Stimulated activated naive CD8-positive, alpha-beta T cell treated with anti-CD3 and anti-CD28 coated beads, Interleukin-15, amount 100 ng/mL, for 72 hours (primary cell): Measurements from ENCODE around the gene SESN1.
"Not testable (repeated sequence)": the region's sequence is repeated elsewhere in the genome, so short reads cannot be mapped to it uniquely, and the experiment has no call there.

Experiments used
- ATAC-seq: fragments of 150-1000 bp; cut with Tn5 transposase; 2 replicates; pipeline ENCODE4 v1.10.0; 2021; ENCODE audit warnings: mild to moderate bottlenecking, moderate library complexity
- DNase-seq, 2 donors: peaks; one replicate each; pipeline ENCODE4 v3.0.0; 2021 to 2022
- H3K27ac Mint-ChIP-seq, 2 donors: one replicate each; pipeline ENCODE4 v1.8.0; 2022; ENCODE audit warnings: mild to moderate bottlenecking in 2 of 2, mixed read lengths in 2 of 2, moderate library complexity in 2 of 2
- H3K27me3 Mint-ChIP-seq: one replicate; pipeline ENCODE4 v1.8.0; 2022; ENCODE audit warnings: mixed read lengths
- H3K4me1 Mint-ChIP-seq: one replicate; pipeline ENCODE4 v1.8.0; 2022; ENCODE audit warnings: mild to moderate bottlenecking, mixed read lengths
- H3K4me3 Mint-ChIP-seq, 2 donors: one replicate each; pipeline ENCODE4 v1.8.0; 2022; ENCODE audit warnings: mild to moderate bottlenecking in 2 of 2, mixed read lengths in 2 of 2, moderate library complexity in 1 of 2
- H3K9me3 Mint-ChIP-seq, 2 donors: one replicate each; pipeline ENCODE4 v1.8.0; 2022; ENCODE audit warnings: mixed read lengths in 2 of 2

SESN1 gene

DNA sequence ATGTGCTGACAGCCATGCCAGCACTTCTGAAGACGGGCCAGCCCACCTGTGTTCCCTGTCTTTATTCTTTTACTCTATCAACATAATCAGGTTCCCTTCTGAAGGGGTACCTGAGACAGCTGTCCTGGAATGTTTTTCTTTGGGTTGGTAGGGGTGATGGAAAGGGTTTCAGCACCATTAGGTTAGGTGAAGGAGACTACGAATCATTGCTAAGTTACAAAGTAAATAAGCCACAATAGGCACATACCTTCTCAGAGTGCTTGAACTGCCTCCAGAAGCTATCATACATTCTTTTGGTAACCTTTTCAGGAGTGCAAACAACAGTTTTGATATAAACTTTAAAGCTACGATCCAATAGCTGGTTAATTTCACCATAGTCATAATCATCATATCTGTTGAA, 106.3 kb downstream of the SESN1 start:
- Mint-ChIP-seq H3K27me3 (no peaks in the 10 kb centered on the region), H3K27ac (no peak overlapping the region), H3K4me1 (no peaks in the 10 kb centered on the region), H3K4me3 (no peak overlapping the region), H3K9me3 (no peaks in the 10 kb centered on the region)
- DNase-seq = no peak
- ATAC-seq = no peak

DNA sequence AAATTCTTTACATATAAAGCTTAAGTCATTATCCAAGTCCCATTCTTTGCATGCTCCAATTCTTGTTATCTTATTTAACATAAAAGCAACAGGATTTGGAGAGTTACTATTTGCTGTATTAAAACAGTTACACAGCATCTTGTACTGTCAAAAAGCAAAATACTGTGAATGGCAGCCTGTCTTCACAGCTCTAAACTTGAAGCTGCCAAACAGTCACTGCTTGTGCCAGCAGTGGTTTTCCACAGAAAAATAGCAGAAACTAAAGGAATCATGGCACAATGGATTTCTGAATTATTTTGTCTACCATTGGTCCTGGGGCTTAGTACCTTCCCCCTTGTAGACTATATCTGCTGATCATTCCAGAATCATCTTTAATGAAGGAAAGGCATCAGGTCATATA, 107.5 kb downstream of the SESN1 start:
- DNase-seq (no peak), ATAC-seq (no peak)
- Mint-ChIP-seq H3K4me3 (no peak overlapping the region), H3K27ac (no peak overlapping the region), H3K27me3 (no peaks in the 10 kb centered on the region), H3K4me1 (no peaks in the 10 kb centered on the region), H3K9me3 (no peaks in the 10 kb centered on the region)

DNA sequence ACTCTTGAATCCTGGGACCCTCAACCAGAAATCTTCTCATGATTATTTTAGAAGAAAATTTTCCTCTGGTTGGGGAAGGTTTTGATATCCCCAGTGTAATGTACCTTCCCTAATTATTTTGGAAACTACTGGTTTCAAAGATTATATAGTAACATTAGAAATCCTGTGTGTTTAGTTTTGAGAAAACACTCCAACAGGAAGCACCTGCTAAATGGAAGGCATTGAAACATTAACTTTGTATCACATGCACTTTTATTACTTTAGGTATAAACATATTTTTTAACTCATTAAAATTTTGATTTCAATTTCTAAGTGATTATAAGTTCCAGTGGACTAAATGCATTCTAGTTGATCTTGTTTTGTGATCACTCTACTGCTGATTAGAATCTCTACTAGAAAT, 109.3 kb downstream of the SESN1 start:
- no peaks in the 10 kb centered on the region for H3K4me1 Mint-ChIP-seq
- H3K27ac Mint-ChIP-seq = no peak overlapping the region
- no peaks in the 10 kb centered on the region for H3K27me3 Mint-ChIP-seq
- no peak overlapping the region for H3K4me3 Mint-ChIP-seq
- ATAC-seq (no peak), DNase-seq (no peak)
- H3K9me3 Mint-ChIP-seq = peaks cover 6 to 10% of the 10 kb centered on the region in 2 donors

DNA sequence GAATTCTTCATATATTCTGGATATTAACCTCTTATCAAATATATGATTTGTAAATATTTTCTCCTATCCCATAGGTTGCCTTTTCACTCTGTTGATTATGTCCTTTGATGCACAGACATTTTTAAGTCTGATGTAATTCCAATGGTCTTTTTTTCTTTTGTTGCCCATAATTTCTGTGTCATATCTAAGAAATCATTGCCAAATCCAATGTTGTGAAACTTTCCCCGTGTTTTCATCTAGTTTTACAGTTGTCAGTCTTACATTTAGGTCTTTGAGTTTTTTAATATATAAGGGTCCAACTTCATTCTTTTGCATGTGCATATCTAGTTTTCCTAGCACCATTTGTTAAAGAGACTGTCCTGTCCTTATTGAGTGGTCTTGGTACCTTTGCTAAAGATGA, 111.5 kb downstream of the SESN1 start:
- ATAC-seq (no peak), DNase-seq (no peak)
- no peaks in the 10 kb centered on the region for H3K4me1 Mint-ChIP-seq
- H3K27ac Mint-ChIP-seq = no peak overlapping the region
- no peak overlapping the region for H3K4me3 Mint-ChIP-seq
- H3K9me3 Mint-ChIP-seq = peaks cover 22 to 30% of the 10 kb centered on the region in 2 donors
- H3K27me3 Mint-ChIP-seq = no peaks in the 10 kb centered on the region

DNA sequence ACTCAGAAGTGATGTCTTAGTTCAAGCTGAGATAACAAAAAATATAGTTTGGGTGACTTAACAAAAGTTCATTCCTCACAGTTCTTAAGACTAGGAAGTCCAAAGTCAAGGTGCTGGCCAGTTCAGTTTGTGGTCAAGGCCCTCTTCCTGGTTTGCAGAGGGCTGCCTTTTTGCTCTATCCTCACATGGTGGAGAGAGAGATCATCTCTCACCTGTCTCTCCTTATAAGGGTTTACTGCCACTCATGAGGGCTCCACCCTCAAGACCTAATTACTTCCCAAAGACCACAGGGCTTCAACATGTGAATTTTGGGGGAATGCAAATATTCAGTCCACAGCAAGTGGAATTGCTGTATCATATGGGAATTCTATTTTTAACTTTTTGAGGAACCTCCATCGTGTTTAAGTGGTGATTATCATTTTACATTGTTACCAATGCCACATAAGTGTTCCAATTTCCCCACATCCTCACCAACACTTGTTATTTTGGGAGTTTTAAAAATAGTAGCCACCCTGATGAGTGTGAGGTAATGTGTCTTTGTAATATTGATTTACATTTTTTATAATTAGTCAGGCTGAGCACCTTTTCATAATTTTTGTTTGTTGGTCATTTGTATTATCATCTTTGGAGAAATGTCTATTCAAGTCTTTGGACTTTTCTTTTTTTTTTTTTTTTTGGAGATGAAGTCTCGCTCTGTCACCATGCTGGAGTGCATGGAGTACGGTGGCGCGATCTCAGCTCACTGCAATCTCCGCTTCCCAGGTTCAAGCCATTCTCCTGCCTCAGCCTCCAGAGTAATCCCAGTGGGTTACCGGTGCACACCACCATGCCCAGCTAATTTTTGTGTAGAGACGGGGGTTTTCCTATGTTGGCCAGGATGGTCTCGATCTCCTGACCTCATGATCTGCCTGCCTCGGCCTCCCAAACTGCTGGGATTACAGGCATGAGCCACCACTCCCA, 112.2 kb downstream of the SESN1 start:
- no peak for DNase-seq
- Mint-ChIP-seq H3K9me3 (peaks cover 27 to 37% of the 10 kb centered on the region in 2 donors), H3K27me3 (no peaks in the 10 kb centered on the region), H3K4me1 (no peaks in the 10 kb centered on the region), H3K27ac (no peak overlapping the region), H3K4me3 (no peak overlapping the region)
- no peak for ATAC-seq

DNA sequence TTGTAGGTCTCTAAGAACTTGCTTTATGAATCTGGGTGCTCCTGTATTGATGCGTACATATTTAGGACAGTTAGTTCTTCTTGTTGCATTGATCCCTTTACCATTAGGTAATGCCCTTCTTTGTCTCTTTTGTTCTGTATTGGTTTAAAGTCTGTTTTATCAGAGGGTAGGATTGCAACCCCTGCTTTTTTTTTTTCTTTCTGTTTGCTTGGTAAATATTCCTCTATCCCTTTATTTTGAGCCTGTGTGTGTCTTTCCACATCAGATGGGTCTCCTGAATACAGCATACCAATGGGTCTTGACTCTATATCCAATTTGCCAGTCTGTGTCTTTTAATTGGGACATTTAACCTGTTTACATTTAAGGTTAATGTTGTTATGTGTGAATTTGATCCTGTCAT, 116.0 kb downstream of the SESN1 start:
- ATAC-seq = not testable (repeated sequence)

DNA sequence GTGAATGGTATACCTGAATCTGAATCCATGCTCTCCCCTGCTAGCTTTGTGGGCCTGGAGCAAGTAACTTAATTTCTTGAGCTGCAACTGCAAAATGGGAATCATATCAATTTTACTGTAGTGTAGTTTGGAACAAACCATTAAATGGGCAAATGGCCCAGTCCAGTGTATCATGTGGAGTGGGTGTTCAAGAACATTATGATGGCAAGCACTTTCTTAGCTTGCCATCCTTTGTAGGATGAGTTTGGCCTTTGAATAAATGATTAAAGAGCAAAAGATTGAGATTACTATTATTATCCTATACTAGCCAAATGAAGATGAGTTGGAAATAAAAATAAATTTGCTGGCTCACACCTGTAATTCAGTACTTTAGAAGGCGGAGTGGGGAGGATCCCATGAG, 120.4 kb downstream of the SESN1 start:
- H3K27ac Mint-ChIP-seq = no peak overlapping the region
- no peak for DNase-seq
- ATAC-seq = no peak
- peaks cover 20 to 27% of the 10 kb centered on the region in 2 donors for H3K9me3 Mint-ChIP-seq
- H3K4me1 Mint-ChIP-seq = no peaks in the 10 kb centered on the region
- H3K4me3 Mint-ChIP-seq = no peak overlapping the region
- no peaks in the 10 kb centered on the region for H3K27me3 Mint-ChIP-seq

More for the DNA sequence above, 116.0 kb downstream of the SESN1 start:
- not testable (repeated sequence) for H3K27ac Mint-ChIP-seq, DNase-seq, H3K4me3 Mint-ChIP-seq, H3K4me1 Mint-ChIP-seq, H3K27me3 Mint-ChIP-seq
- peaks cover 36 to 48% of the 10 kb centered on the region in 2 donors for H3K9me3 Mint-ChIP-seq

DNA sequence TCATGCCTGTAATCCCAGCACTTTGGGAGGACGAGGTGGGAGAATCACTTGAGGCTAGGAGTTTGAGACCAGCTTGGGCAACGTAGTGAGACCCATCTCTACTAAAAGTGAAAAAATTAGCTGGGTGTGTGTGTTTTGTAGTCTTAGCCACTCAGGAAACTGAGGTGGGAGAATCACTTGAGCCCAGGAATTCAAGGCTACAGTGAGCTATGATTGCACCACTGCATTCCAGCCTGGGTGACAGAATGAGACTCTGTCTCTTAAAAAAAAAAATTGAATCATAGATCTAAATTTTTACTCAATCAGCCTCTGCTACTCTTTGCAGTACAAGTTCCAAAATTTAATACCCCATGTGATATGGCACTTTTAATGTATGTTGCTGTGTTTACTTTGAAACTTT, 124.9 kb downstream of the SESN1 start:
- peaks cover 18% of the 10 kb centered on the region for H3K4me1 Mint-ChIP-seq
- DNase-seq (no peak), ATAC-seq (no peak)
- no peak overlapping the region for H3K27ac Mint-ChIP-seq
- no peak overlapping the region for H3K4me3 Mint-ChIP-seq
- H3K27me3 Mint-ChIP-seq = no peaks in the 10 kb centered on the region
- H3K9me3 Mint-ChIP-seq = no peaks in the 10 kb centered on the region

DNA sequence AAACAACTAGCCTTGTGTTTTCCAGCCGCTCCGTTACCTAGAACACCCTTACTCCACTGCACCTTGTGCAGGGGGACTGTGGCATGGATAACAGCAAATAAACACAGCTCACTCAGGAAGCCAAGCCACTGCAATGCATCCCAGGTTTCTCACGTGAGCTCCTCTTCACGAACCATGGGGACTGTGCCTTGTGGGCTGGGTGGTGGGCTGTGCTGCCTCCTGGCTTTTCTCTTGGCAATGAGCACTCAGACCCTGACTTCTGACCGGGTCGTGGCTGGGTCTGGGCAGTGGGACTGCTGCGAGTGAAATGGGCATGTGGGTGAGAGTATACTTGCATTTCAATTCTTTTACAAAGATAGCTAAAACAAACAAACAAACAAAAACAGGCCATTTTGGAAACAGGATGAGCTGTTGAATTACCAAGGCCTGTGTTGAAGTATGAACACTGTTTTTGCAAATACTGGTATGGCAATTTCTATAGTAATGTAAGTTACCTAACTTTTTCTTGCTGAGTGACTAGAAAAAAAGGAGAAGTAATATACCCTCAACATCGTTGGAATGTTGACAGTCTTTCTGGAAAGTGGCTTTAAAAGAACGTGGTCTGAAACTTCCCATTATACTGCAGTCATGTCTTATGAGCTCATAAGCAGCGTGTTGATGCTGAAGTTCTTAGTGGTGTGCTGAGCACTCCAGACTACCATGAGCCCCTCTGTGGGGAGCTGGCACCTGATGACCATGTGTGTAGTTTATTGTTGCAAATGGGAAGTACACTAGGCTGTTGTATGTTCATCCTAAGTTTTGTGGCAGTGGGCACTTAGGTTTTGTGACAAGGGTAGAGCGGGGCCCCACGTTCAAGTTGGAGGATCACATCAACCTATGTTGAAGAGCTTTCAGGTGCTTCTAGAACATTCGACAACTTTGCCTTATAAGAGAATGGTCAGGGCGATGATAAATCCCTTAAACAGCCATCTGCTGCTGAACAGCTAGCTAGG, 126.0 kb downstream of the SESN1 start:
- Mint-ChIP-seq H3K27me3 (no peaks in the 10 kb centered on the region), H3K9me3 (no peaks in the 10 kb centered on the region), H3K4me1 (peaks cover 18% of the 10 kb centered on the region), H3K4me3 (no peak overlapping the region), H3K27ac (no peak overlapping the region)
- DNase-seq (no peak), ATAC-seq (no peak)

DNA sequence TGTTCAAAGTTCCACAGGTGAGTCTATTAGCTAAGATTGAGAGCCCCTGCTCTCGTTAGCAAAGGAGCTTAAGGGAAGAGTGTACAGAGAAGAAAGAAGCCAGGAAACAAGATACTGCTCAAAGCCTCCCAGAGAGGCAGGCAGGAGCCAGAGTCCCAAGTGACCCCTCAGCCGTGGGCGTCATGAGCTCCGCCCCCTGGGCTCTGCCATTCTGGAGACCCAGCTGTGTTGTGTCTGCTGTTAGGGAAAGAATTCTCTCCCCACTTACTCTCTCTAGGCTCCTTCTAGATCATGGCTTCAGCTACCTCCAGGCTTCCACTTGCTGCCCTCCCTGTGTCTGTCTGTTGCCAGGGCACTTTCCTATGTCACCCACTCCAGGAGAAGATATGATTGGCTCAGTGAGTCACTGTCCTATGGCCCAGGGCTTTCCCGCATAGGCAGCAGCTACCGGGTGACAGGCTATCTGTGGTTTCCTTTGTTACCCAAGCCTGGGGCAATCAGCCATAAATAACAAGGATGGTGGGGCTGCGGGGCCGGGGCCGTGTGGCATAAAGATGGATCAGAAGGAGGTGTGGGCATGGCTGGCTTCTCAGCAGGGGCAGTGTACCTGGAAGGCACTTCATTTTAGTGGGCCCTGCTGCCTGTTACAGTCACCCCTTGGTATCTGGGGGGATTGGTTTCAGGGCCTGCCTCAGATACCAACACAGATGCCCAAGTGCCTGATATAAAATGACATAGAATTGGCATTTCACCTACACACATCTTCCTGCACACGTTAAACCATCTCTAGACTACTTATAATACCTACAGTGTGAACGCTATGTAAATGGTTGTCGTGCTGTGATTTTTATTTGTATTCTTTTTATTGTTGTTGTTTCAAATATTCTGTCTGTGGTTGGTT, 127.5 kb downstream of the SESN1 start:
- DNase-seq = peak in 1 of 2 donors; percentile 15
- Mint-ChIP-seq H3K27ac (peak overlapping the region in 1 of 2 donors; percentile 54), H3K9me3 (no peaks in the 10 kb centered on the region), H3K27me3 (no peaks in the 10 kb centered on the region), H3K4me3 (no peak overlapping the region), H3K4me1 (peaks cover 18% of the 10 kb centered on the region)
- peak; percentile 79 for ATAC-seq

DNA sequence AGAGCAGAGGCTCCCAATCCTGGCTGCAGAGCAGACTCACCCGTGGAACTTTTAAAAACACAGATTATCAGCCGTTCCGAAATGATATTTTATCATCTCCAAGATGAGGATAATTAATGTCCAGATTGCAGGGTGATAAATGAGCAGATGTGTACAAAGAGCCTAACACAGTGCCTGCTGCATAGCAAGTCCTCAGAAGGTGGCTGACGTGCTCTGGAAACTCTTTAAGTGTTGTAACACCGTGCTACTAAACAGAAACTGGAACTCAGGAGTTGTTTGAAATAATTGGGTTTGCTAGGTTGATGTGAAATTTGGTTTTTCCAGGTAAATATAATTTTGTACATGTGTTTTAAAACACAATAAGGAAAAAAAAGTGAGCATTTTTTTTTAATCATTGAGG, 128.4 kb downstream of the SESN1 start:
- Mint-ChIP-seq H3K27me3 (no peaks in the 10 kb centered on the region), H3K4me1 (peaks cover 18% of the 10 kb centered on the region), H3K4me3 (no peak overlapping the region), H3K9me3 (no peaks in the 10 kb centered on the region), H3K27ac (no peak overlapping the region)
- DNase-seq (no peak), ATAC-seq (no peak)

DNA sequence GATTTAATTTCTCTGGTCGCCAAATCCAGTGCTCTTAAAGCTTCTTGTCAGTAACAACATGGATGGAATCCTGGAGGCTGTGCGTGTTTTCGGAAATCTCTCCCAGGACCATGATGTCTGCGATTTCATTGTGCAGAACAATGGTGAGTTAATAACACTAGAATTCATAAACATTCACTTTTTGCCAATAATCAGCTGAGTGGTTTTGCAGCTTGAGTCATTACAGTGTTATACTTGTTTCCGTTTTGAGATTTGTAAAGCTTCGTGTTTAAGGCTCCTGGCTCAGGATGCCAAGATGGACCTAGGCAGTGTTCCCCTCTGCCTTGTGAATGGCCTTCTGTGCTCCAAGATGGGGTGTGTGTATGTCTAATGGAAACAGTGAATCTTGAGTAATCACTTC, 132.7 kb downstream of the SESN1 start:
- DNase-seq (no peak), ATAC-seq (no peak)
- Mint-ChIP-seq H3K27ac (no peak overlapping the region), H3K4me3 (no peak overlapping the region), H3K9me3 (no peaks in the 10 kb centered on the region), H3K4me1 (peaks cover 21% of the 10 kb centered on the region), H3K27me3 (no peaks in the 10 kb centered on the region)

DNA sequence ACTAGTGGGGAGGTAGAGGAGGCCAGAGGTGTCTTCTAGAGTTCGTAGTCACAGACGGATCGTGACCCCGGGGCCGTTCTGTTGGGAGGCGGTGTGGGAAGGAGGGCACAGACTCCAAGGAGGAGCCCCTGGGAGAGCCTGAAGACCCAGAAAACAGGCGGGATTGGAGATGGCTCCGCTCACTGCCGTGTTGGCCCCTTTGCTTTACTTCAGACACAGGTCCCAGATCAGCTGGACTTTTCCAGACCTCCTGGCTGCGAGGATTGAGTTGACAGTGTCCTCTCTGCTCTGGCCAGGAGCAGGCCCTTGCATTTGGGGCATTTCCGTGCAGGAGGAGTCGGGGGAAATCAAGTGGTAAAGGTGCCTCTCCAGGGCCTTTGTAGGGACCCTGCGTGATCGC, 133.6 kb downstream of the SESN1 start:
- no peak for ATAC-seq
- no peaks in the 10 kb centered on the region for H3K9me3 Mint-ChIP-seq
- H3K27ac Mint-ChIP-seq = no peak overlapping the region
- DNase-seq = no peak
- H3K4me1 Mint-ChIP-seq = peaks cover 14% of the 10 kb centered on the region
- no peaks in the 10 kb centered on the region for H3K27me3 Mint-ChIP-seq
- no peak overlapping the region for H3K4me3 Mint-ChIP-seq

DNA sequence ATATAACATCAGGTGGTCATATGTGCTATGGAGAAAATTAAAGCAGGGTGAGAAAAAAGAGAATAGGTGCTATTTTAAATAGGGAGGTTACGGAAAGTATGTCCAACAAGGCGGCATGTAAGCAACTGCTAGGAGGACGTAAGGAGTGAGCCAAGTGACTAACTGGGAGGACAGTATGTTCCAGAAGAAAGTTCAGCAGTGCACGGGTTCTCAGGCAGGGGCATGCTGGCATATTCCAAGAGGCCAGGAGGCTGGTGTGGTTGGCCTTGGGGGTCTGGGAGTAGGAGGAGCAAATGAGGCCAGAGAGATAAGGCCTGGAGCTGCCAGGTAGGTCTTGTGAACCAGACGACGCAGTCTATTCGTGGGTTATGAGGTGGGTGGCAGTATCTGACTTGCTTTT, 134.0 kb downstream of the SESN1 start:
- ATAC-seq = no peak
- no peak for DNase-seq
- no peak overlapping the region for H3K4me3 Mint-ChIP-seq
- no peak overlapping the region for H3K27ac Mint-ChIP-seq
- peaks cover 18% of the 10 kb centered on the region for H3K4me1 Mint-ChIP-seq
- no peaks in the 10 kb centered on the region for H3K9me3 Mint-ChIP-seq
- no peaks in the 10 kb centered on the region for H3K27me3 Mint-ChIP-seq

DNA sequence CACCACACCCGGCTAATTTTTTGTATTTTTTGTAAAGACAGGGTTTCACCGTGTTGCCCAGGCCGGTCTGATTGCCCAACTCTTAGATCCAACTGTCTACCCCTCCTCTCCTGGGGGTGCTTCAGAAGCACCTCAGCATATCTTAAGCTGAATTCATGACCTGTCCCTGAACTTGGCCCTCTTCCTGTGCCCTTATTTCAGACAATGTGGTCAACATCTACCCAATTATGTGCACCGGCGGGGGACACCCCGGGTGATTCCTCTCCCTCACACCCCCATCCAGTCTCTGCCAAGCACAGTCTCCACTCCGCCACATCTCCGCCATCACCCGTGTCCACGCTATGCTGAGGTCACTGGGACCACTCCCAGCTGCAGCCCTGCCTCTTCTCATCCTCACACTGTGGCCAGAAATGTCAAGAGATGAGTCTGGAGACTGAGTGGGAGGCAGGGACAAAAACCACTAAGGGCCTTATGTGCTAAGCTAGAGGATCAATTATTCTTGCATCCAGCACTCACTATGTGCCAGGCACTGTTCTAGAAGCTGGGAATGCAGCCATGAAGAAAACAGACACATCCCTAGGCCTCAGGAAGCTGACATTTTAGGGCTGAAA, 134.6 kb downstream of the SESN1 start:
- Mint-ChIP-seq H3K27ac (no peak overlapping the region), H3K4me1 (peaks cover 24% of the 10 kb centered on the region), H3K27me3 (no peaks in the 10 kb centered on the region), H3K4me3 (no peak overlapping the region), H3K9me3 (no peaks in the 10 kb centered on the region)
- ATAC-seq (peak; percentile 18), DNase-seq (no peak)
